Smooth muscle cell of the pulmonary artery (primary cell): ENCODE measurements around the gene PRSS16. TPM values are rescaled to one million over a fixed set of nuclear protein-coding genes. Genes with fewer than 3 reads are reported as not detected.

Experiments
- total RNA-seq: library from RNA; depleted of rRNA; stranded (reverse); fragments of >200 nt; gene quantifications from 2 replicates; pipeline ENCODE4 v1.2.3, GENCODE V29; 2014

PRSS16 gene
- 0.33 and 0.40 TPM in 2 replicates for total RNA-seq

GRCh38 chr6:27247133-27247836 lies at the start of gene PRSS16:
Gene PRSS16, plus strand, starts transcription at chr6:27247701. Its CDS starts 37 bp downstream, at chr6:27247738.

Other genes with a start within 250 kb of the PRSS16 start
- gene POM121L2, start 64.6 kb downstream of the PRSS16 start, total RNA-seq: not detected in 2 replicates
- gene ZNF391, start 141.1 kb downstream of the PRSS16 start, total RNA-seq: 1.2 and 1.6 TPM in 2 replicates
- 5.0 and 5.1 TPM in 2 replicates for gene ZNF184, start 225.4 kb downstream of the PRSS16 start, total RNA-seq